Heart left ventricle (tissue), 13 donors: ENCODE results near the gene OR10AD1.

Source experiments
- POLR2A ChIP-seq, 2 donors: fragments of 450-650 bp; IDR thresholded peaks; one replicate each; pipeline ENCODE4 v1.6.1; 2017; ENCODE audit warnings: antibody characterized with exemption in 2 of 2, mild to moderate bottlenecking in 2 of 2, moderate library complexity in 2 of 2
- TF ChIP-seq, protein P1 (sequence below), 12 donors: fragments of 200-600 bp; sonication (generic) in 4 of 12; IDR thresholded peaks; one replicate each; pipeline versions ENCODE4 v1.5.0 to v1.8.0; 2018 to 2022; ENCODE audit warnings: antibody characterized with exemption in 12 of 12, mild to moderate bottlenecking in 5 of 12
- donor health status: ischemic (EF 13 %, LVEDD 7.1; RV severe dilation, severe dysfunction).
- donor health status: DM: no; HTN: yes; CAD: no.
- donor health status: DM: no; HTN: no; CAD: no.
- donor health status: ischemic (EF 25% LVEDD 6.9; RV normal size, moderate dysfunction).
- donor health status: ischemic (EF 25% LVEDD 5.7; RV mildly dilated, moderate dysfunction).
- donor health status: ischemic (EF 35%, LVEDD 5.7; RV mildly dilated, moderate dysfunction).
- donor health status: nonischemic (EF 11% LVEDD 7.7; RV severe dilation, severe dysfunction).
- donor health status: DM: yes; HTN: yes; CAD: no.
- donor health status: PGD.
- donor health status: ischemic (EF 29% LVEDD 5.4; RV normal size, mild dysfunction).
- donor health status: nonischemic (EF 23%, LVEDD 6.1; RV moderate dilation, normal function).

DNA sequence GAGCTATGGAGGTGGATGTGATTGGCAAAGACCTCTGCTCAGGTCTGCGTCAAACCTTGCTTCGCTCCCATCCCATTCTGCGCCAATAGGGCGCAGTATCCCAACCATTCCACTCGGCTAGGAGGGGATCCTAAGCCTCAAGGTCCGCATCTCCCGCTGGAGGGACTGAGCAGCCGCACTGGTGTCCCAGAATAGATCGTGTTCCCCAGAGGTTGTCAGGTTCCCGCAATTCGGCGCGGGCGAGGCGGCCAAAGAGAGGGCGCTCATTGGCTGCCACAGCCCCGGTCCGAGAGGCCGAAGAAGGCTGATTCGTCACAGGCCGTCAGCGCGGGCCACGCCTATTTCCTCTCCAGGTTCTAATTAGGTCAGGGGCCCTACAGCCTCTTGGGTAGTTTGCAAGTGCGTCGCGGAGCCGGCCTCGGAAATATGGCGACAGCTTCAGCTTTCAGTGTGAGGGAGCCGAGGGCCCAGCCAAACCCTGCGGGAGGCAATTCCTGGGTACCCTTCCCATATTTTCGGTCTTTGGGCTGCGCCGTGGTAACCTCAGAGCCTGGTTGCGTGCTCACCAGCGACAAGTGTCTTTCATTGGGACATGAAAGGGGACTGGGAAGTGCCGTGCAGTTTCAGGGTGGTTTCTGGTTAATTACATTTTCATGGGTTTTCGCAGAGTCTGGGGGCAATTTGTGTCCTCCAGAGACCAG lies 5.0 kb downstream of the OR10AD1 start:
- TF ChIP-seq, protein P1, sequence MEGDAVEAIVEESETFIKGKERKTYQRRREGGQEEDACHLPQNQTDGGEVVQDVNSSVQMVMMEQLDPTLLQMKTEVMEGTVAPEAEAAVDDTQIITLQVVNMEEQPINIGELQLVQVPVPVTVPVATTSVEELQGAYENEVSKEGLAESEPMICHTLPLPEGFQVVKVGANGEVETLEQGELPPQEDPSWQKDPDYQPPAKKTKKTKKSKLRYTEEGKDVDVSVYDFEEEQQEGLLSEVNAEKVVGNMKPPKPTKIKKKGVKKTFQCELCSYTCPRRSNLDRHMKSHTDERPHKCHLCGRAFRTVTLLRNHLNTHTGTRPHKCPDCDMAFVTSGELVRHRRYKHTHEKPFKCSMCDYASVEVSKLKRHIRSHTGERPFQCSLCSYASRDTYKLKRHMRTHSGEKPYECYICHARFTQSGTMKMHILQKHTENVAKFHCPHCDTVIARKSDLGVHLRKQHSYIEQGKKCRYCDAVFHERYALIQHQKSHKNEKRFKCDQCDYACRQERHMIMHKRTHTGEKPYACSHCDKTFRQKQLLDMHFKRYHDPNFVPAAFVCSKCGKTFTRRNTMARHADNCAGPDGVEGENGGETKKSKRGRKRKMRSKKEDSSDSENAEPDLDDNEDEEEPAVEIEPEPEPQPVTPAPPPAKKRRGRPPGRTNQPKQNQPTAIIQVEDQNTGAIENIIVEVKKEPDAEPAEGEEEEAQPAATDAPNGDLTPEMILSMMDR (IDR thresholded peaks at IDR 0.05): no peak
- TF ChIP-seq POLR2A (IDR thresholded peaks at IDR 0.05): peak; percentile 61 to 99
